Fibroblast of the aortic adventitia (primary cell): ENCODE data around the gene ZNF367. TPM values are rescaled to one million over a fixed set of nuclear protein-coding genes. Genes with fewer than 3 reads are reported as not detected.
A peak's percentile ranks its signal among the peaks of the same experiment; 100 is the strongest.

Experiments used
- DNase-seq: peaks from one replicate; pipeline ENCODE4 v3.0.0-alpha.2; 2010; ENCODE audit warnings: low read depth
- H3K4me3 ChIP-seq: 2 replicates; pipeline ENCODE4 v1.5.1; 2011; ENCODE audit warnings: low read depth, mild to moderate bottlenecking, control low read depth, low read length, moderate library complexity
- total RNA-seq: library from RNA; depleted of rRNA; stranded (reverse); fragments of >200 nt; gene quantifications from 2 replicates; pipeline ENCODE4 v1.2.3, GENCODE V29; 2012; ENCODE audit warnings: low replicate concordance
- TF ChIP-seq, protein P1 (sequence below): IDR thresholded peaks from 2 replicates; pipeline ENCODE4 v1.5.1; 2011; ENCODE audit warnings: mild to moderate bottlenecking, low read length, control low read depth, inconsistent platforms; ENCODE audit not compliant: insufficient read depth

Gene ZNF367
- total RNA-seq, 1 donor: 31.3 TPM

DNA sequence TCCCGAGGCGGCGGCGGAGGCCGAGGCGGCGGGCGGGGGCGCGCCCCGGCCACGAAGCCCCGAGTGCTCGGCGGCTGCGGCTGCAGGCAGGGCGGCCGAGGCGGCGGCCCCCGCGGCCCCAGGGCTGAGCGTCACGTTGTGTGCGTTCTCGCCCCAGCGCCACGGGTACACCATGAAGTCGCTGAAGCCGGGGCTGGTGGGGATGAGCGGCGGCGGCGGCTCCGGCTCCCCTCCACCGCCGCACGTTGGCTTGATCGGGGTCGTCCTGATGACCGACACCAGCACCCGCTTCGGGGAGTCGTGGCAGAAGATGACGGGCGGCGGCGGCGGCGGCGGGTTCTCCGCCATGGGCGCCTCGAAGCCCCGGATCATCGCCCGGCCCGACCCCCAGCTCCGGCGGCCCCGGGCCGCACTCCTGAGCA lies 498 bp downstream of the ZNF367 start:
- peak overlapping the region; percentile 93 for H3K4me3 ChIP-seq
- TF ChIP-seq, protein P1, sequence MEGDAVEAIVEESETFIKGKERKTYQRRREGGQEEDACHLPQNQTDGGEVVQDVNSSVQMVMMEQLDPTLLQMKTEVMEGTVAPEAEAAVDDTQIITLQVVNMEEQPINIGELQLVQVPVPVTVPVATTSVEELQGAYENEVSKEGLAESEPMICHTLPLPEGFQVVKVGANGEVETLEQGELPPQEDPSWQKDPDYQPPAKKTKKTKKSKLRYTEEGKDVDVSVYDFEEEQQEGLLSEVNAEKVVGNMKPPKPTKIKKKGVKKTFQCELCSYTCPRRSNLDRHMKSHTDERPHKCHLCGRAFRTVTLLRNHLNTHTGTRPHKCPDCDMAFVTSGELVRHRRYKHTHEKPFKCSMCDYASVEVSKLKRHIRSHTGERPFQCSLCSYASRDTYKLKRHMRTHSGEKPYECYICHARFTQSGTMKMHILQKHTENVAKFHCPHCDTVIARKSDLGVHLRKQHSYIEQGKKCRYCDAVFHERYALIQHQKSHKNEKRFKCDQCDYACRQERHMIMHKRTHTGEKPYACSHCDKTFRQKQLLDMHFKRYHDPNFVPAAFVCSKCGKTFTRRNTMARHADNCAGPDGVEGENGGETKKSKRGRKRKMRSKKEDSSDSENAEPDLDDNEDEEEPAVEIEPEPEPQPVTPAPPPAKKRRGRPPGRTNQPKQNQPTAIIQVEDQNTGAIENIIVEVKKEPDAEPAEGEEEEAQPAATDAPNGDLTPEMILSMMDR: no peak
- DNase-seq: no peak

DNA sequence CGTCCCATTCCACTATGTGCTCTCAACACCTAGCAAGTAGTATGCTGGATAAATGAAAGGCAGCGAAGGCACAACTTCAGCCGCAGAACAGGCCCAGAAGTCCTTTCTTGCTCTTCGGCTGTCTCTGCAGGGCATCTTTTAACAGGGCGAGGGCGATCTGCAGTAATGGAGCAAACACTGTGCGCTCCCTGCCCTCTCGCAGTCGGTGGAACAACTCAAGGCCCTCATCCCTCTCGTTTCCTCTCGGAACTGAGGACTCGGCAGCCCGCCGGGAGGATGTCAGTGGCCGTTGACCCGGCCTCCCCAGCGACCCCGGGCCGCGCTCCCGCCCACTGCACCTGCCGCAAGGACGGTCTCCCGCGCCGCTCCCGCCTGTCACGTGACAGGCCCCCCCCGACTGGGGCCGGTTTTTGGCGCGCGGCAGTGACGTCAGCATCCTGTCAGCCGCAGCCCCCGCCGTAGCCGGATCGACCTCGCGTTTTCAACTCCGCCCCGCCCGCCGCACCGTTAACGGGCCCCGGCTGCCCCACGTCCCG lies 1.1 kb downstream of the ZNF367 start:
- TF ChIP-seq, protein P1: peak; percentile 39
- peak; percentile 64 for DNase-seq
- H3K4me3 ChIP-seq: peak overlapping the region; percentile 93

DNA sequence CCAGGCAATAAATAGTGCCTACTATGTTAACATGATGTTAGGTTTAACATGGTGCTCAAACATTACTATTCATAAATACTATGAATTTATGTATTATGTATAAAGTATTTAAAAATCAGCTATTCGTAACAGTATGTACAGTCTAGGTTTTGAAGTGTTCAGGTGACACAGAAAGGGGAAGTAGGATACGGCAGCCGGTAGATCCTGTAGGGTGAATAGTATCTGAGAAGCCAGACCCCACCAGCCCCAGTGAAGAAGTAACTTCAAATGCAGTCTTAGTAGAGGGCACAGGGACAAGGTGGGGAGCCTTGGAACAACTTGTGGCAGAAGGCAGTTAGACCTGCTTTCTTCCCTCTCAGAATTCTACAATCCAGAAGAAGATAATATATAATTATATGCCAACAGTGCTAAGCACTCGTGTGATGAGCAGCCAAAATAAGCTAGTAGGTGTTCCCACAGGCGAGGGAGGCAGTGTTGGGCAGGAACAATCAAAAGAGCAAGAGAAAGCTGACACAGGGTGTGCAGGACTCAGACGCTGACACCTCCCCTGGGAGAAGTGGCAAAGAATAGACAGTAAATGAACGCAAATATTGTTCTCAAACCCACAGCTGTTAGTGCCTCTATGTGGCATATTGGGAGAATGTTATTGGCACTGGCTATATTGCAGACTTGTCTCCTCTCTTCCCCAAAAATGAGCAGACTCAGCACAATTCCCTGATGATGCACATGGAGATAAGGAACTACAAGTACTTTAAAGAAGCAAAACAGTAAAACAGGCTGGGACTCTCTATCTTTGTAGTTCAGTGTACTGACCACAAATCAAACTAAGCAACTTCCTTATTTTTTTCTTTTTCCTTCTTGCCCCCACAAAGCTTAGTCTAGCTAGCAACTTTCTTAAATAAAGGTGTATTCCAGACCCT lies 4.6 kb downstream of the ZNF367 start:
- TF ChIP-seq, protein P1: no peak
- DNase-seq: no peak
- H3K4me3 ChIP-seq: no peak overlapping the region

DNA sequence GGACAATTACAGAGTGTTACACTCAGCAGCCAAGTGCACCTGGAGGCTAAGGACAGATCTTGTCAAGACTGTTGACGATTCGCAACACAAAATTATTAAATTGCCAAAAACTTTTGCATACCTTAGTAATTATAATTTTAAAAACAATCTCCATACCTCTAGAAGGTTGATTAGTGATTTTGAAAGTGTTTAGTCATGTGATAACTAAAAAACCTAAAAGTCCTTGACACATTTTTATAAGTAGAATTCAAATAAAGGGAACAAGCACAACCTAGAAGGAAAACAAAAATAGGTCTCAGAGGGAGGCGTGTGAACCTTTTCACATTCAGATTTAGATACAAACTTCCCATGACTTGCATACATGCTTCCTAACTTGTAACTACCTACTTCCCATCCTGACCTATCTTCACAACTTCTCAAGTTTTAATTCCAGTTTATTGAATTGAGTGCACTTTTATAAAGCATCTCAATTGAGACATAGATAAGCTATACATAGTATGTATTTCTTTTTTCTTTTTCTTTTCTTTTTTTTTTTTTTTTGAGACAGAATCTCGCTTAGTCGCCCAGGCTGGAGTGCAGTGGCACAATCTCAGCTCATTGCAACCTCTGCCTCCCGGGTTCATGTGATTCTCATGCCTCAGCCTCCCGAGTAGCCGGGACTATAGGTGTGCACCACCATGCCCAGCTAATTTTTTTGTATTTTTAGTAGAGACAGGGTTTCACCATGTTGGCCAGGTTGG lies 5.8 kb downstream of the ZNF367 start:
- TF ChIP-seq, protein P1: no peak
- no peak for DNase-seq
- H3K4me3 ChIP-seq: no peak overlapping the region

DNA sequence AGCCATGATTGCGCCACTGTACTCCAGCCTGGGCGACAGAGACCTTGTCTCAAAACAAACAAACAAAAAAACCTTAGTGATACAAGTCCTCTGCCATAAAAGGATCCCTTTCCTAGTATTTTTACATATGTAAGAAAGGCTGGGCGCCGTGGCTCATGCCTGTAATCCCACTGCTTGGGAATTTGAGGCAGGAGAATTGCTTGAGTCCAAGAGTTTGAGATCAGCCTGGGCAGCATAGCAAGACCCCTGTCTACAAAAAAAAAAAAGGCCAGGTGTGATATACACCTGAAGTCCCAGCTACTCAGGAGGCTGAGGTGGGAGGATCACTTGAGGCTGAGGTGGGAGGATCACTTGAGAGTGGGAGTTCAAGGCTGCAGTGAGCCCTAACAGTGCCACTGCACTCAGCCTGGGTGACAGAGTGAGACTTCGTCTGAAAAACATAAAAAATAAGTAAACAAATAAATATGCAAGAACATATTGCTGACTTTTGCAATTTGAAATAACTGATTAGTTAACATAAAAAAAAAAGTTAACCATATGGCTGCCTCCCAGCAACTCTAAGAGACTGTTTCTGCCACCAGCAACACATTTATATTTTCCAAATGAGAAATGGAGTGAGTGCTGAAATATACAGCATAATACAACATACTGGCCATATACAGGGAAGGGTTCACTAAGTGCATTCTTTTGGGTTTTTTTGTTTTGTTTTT lies 6.9 kb downstream of the ZNF367 start:
- TF ChIP-seq, protein P1: no peak
- DNase-seq: no peak
- H3K4me3 ChIP-seq: no peak overlapping the region

DNA sequence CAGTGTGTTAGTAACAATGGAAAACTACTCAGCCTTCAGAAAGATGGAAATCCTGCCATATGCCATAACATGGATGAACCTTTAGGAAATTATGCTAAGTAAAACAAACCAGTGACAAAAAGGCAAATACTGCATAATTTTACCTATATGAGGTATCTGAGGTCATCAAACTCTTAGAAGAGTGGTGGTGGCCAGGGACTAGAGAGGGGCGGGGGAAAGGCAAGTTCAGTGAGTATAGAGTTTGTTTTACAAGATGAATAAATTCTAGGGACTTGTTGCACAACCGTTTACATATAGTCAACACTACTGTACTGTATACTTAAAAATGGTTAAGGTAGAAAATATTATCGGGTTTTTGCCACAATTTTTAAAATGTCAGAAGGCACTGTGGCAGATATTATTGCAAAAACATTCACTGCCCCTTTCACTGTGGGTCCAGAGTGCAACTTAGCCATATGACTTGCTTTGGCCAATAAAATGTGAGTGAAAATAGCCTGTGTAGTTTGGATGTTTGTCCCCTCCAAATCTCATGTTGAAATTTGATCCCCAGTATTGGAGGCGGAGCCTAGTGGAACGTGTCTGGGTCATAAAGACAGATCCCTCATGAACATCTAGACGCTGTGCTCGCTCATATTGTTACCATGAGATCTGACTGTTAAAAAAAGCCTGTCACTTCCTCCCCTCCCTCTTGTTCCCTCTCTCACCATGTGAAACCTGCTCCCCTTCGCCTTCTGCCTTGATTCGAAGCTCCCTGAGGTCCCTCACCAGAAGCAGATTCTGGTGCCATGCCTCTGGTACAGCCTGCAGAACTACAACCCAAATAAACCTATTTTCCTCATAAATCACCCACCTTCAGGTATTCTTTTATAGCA lies 9.5 kb downstream of the ZNF367 start:
- TF ChIP-seq, protein P1: no peak
- no peak overlapping the region for H3K4me3 ChIP-seq
- DNase-seq: no peak
